Measurements from ENCODE around the gene TAF10. TPM values are rescaled to one million over a fixed set of nuclear protein-coding genes. Genes with fewer than 3 reads are reported as not detected.

The TAF10 gene
- total RNA-seq, 1 donor from 2014 or later: 36.9 TPM

Other genes with a start within 250 kb of the TAF10 start
- gene SMPD1, start 221.7 kb downstream of the TAF10 start, total RNA-seq: 8.0 and 38.8 TPM in 2 replicates
- gene APBB1, start 193.1 kb downstream of the TAF10 start, total RNA-seq: 16.7 and 50.4 TPM in 2 replicates
- 0.20 TPM in 1 of 2 replicates, not detected in the other for gene HPX, start 171.2 kb downstream of the TAF10 start, total RNA-seq
- 5.6 and 16.5 TPM in 2 replicates for gene TRIM3, start 138.3 kb downstream of the TAF10 start, total RNA-seq
- gene ARFIP2, start 130.9 kb downstream of the TAF10 start, total RNA-seq: 64.5 and 78.0 TPM in 2 replicates
- 34.7 and 38.7 TPM in 2 replicates for gene TIMM10B, start 130.7 kb downstream of the TAF10 start, total RNA-seq
- gene DNHD1, start 114.9 kb downstream of the TAF10 start, total RNA-seq: 0.69 and 2.5 TPM in 2 replicates
- 6.4 and 22.6 TPM in 2 replicates for gene RRP8, start 8.6 kb downstream of the TAF10 start, total RNA-seq
- 133 and 183 TPM in 2 replicates for gene ILK, start 8.4 kb downstream of the TAF10 start, total RNA-seq
- 16.1 and 107 TPM in 2 replicates for gene TPP1, start 7.2 kb upstream of the TAF10 start, total RNA-seq
- gene DCHS1, start 43.6 kb upstream of the TAF10 start, total RNA-seq: under 0.01 and 1.3 TPM in 2 replicates
- 27.2 and 49.8 TPM in 2 replicates for gene MRPL17, start 71.1 kb upstream of the TAF10 start, total RNA-seq
- 0.25 and 0.35 TPM in 2 replicates for gene OR2AG2, start 159.8 kb upstream of the TAF10 start, total RNA-seq
- not detected in 2 replicates for gene OR2AG1, start 170.8 kb upstream of the TAF10 start, total RNA-seq
- 0.50 TPM in 1 of 2 replicates, not detected in the other for gene OR6A2, start 187.5 kb upstream of the TAF10 start, total RNA-seq
- not detected in 2 replicates for gene OR10A5, start 233.5 kb upstream of the TAF10 start, total RNA-seq

All from renal cortical epithelial cell (primary cell).